GM19238 (cell line): ENCODE results near the gene VSIG10L.
A peak's percentile ranks its signal among the peaks of the same experiment; 100 is the strongest.

Experiments
- DNase-seq: peaks from one replicate; pipeline ENCODE4 v3.0.0; 2011; ENCODE audit warnings: low spot score; ENCODE audit not compliant: insufficient read length

The VSIG10L gene

GRCh38 chr19:51339313-51339686 is 2.6 kb downstream of the VSIG10L start:
- no peak for DNase-seq

GRCh38 chr19:51338563-51339312 is 3.2 kb downstream of the VSIG10L start:
- peak; percentile 97 for DNase-seq

- no peak for DNase-seq
Measured at GRCh38 chr19:51337861-51338562, 3.9 kb downstream of the VSIG10L start.

- no peak for DNase-seq
Measured at GRCh38 chr19:51337141-51337860, 4.6 kb downstream of the VSIG10L start.

GRCh38 chr19:51333836-51334460 is 8.0 kb downstream of the VSIG10L start:
- no peak for DNase-seq

- DNase-seq, result no peak
Measured at GRCh38 chr19:51331716-51332115, 10.2 kb downstream of the VSIG10L start.

GRCh38 chr19:51331193-51331592 is 10.7 kb downstream of the VSIG10L start:
- no peak for DNase-seq

GRCh38 chr19:51330366-51330765 is 11.6 kb downstream of the VSIG10L start:
- DNase-seq, result no peak

GRCh38 chr19:51329411-51329810 is 12.5 kb downstream of the VSIG10L start:
- no peak for DNase-seq

GRCh38 chr19:51327066-51328001 is 14.6 kb downstream of the VSIG10L start:
- peak; percentile 58 for DNase-seq

- DNase-seq, result no peak
Measured at GRCh38 chr19:51326216-51327065, 15.5 kb downstream of the VSIG10L start.

- DNase-seq, result no peak
Measured at GRCh38 chr19:51325161-51325976, 16.6 kb downstream of the VSIG10L start.

- no peak for DNase-seq
Measured at GRCh38 chr19:51324167-51324481, 17.8 kb downstream of the VSIG10L start.

GRCh38 chr19:51323481-51324166 is 18.3 kb downstream of the VSIG10L start:
- no peak for DNase-seq

GRCh38 chr19:51321799-51322198 is 20.1 kb downstream of the VSIG10L start:
- no peak for DNase-seq

GRCh38 chr19:51320280-51320657 is 21.7 kb downstream of the VSIG10L start:
- no peak for DNase-seq

GRCh38 chr19:51319649-51320279 is 22.2 kb downstream of the VSIG10L start:
- no peak for DNase-seq
